Measurements from ENCODE around the gene LAMA4. TPM values are rescaled to one million over a fixed set of nuclear protein-coding genes. Genes with fewer than 3 reads are reported as not detected.

The LAMA4 gene
- total RNA-seq, 1 experiment from 2014 or later = 156 TPM

GRCh38 chr6:112243861-112244827 lies 10.2 kb downstream of the LAMA4 start:
- peak; percentile 54 for DNase-seq (ENCODE audit: low read depth)

GRCh38 chr6:112241820-112242429 lies 12.4 kb downstream of the LAMA4 start:
- DNase-seq (ENCODE audit: low read depth) = no peak

- DNase-seq (ENCODE audit: low read depth) = peak; percentile 96
These were observed 16.8 kb downstream of the LAMA4 start for GRCh38 chr6:112237595-112237994.

GRCh38 chr6:112237066-112237465 lies 17.3 kb downstream of the LAMA4 start:
- DNase-seq (ENCODE audit: low read depth) = no peak

- DNase-seq (ENCODE audit: low read depth) = peak; percentile 88
These were observed 18.4 kb downstream of the LAMA4 start for GRCh38 chr6:112235956-112236355.

DNA sequence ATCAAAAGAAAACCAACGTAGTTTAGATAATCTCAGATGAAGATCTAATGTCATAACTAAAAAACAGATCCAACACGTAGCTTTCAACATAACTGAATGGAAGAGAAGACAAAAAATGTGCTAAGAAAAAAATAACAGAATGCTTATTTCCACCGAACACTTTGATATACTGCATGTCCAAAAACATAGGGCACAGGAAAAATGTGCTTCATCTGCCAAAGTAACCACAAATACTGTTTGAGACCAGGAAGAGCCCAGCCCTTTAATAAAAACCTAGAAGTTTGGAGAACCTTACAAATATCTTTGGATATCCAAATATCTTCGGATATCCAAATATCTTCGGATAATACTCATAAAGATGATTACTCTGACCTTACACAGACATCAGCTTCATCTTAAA lies 19.8 kb downstream of the LAMA4 start:
- peak; percentile 63 for DNase-seq (ENCODE audit: low read depth)

DNA sequence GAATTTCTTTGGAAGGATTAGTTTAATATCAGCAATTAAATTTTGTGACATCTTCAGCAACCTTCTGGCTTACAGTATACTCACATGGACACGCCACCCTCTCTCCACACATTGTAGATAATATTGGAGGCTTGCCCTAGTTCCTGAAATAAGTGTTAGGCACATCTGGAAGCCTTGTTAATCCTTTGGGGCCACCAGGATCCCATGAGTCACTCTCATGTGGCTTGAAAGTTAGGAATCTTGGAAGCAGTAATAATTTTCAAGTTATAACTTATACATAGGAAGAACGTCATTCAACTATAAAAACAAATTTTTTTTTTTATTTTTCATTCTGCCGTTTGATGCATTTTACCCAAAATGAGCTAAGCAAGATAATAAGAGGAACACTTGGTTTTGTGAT lies 20.5 kb downstream of the LAMA4 start:
- peak; percentile 72 for DNase-seq (ENCODE audit: low read depth)

DNA sequence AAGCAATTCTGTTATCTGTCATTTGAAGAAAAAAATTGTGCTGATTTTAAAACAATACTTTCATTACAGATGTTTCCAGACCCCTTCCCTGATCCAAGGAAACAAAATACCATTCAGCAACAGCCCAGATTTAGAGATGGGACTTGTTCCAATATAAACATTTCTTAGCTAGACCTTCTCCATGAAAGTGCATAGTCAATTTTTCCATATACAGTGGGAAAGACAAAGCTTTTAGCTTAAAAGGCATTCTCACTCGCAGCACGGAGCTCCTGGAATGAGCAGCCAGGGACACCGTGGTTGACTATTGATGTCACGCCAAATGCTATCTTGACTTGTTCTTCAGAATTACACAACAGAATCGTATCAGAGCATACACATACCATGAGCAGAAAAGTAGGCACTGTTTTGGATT lies 21.5 kb downstream of the LAMA4 start:
- DNase-seq (ENCODE audit: low read depth) = peak; percentile 93

- peak; percentile 87 for DNase-seq (ENCODE audit: low read depth)
These were observed 22.7 kb downstream of the LAMA4 start for GRCh38 chr6:112231594-112232060.

DNA sequence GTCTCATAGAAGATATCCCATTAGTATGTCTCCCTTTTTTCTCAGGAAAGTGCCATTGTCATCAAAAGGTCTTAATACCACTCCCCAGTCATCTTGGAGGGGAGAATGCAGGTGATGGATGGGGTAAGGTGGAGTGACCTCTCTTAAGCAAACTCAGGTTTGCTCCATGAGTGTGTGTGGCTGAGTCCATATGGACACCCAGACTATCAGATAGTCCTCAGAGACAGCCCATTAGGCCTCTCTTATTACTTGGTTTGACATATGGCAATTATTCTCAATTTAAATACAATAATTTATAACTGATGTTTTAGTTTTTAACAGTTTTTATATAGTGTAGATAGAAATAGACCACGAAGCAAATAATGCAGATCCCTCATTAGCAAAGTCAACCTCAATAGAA lies 23.2 kb downstream of the LAMA4 start:
- no peak for DNase-seq (ENCODE audit: low read depth)

DNA sequence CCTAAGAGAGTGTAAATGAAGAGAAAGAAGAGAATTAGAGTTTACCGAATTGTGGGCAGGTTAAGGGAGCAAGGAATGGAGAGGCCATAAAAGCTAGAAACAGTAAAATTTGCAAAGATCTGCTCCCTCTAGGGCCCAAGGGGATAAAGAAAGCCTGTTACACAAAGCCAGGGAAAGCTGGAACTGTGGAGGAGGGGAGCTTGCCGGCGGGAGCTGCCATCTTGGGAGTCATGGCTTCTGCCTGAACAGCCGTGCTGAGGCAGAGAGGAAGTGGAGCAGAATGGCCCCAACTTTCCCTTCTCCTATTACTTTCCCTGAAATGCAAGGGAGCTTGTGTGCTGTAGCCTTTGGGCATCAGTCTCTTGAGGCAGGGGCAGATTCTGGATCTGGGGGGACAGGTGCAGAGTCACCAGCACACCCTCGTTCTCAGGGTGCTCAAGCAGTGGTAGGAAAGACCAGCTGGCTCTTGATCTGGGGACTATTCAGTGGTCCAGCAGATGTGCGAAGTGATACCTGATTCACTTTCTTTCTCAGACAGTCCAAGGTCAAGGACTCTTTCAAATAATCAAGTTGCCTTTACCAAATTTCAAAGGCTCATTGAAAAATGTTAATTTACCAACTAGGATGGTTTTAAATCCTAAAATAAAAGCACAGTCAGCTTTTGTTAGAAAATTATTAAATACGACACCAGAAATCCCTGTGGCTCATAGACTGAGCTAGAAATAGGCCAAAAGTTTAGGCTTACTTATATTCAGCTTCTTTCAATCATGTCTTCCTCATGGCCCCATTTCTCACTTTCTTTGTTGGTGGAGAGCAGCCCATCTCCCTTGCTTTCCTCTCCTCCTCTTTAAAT lies 25.7 kb downstream of the LAMA4 start:
- DNase-seq (ENCODE audit: low read depth) = no peak

DNA sequence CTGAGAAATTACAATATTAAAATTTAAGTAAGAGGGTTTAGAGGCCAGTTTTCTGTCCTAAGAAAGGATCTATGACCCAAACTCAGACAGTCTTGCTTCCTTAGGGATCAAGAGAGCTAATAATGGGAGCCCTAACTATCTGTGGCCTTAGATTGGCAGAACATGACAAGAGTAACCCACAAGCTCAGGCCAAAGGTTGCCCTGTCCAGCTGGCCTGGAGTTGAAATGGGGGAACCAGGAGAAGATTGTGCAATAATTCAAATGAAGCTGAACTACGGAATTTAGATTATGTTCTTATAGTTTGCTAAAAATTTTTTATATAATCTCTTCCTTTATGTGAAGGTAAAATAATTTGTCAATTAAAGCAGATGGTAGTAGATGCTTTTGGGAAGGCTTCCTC lies 26.4 kb downstream of the LAMA4 start:
- DNase-seq (ENCODE audit: low read depth) = no peak

DNA sequence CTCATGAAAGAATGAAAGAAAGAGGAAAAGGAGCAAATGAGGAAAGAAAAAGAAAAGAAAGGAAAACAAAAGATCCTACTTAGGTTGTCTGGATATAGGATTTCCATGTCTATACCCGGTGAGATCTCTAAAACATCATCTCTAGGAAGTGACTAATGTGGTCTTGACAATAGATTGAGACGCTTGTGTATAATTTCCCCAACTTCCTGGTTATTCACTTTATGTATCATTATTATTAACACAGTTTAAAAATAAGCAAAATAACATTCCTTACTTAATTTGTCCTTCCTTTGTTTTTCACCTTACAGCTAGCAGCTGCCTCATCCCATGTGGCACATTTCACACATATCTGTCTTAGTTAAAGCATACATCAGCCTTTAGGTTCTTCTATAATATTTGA lies 27.0 kb downstream of the LAMA4 start:
- DNase-seq (ENCODE audit: low read depth) = peak; percentile 46

DNA sequence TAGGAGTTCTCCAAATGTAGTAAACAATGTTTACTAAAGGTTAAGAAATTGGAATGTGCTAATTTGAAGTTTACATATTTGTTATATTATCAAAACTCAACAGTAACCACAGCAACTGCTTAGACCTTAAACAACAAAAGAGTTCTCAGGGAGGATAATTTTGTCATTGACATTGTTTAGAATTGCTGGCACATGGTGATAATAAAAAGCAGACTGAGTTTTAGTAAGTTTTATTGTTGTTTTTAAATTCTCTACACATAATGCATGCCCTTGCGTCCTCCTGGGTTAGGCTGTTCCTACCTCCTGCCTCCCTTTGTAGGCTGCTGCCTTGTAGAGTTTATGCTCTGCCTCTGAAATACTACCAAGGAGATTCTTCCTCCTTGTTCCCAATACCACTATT lies 28.7 kb downstream of the LAMA4 start:
- peak; percentile 64 for DNase-seq (ENCODE audit: low read depth)

DNA sequence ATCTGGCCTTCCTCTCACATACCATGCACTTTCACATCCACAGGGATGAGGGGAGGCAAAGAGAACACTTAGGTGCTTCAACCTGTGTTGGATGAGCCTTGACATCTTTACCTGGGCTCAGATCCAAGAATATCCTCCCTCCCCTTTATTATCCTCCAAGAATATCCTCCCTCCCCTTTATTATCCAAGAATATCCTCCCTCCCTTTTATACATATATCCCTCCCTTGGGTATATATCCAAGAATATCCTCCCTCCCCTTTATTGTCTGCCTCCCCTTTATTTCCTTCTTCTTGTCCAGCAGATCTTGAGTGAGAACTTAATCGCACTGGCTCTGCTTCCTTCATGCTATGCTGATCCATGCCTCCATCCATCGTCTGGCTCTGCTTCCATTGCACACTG lies 30.3 kb downstream of the LAMA4 start:
- no peak for DNase-seq (ENCODE audit: low read depth)

DNA sequence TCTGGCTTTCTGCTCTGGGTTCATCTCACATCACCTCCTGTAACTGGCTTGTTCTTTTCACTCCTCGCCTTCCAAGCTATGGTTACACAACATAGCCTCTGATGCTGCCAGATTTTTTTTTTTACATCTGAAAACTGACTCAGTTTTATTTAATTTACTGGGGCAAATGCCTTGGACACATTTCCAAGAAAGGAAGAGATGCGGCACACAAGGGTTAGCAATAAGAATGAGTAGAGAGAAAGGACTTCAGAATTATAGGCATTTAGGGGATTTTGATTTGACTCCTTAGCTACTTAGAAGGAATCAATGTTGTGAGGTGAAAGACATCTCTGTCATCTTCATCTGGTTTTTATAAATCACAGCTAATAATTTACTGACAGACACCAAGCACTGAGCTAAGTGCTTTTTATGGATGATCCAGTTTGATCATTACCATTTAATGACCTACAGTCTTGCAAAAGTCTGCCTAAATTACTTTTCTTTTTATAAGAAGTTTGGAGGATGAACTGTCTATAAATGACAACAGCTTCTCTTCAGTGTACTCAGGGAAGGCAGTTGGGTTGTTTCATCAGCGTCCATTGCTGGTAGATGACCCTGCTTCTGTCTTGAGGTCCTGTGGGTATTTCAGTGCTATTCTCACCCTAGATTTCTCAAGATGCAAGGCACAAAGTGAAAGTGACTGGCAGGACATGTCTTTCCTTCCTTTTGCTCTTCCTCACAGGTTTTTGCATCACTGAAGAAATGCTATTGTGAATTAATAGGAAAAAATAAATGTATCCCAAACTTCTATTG lies 31.1 kb downstream of the LAMA4 start:
- DNase-seq (ENCODE audit: low read depth) = peak; percentile 91

DNA sequence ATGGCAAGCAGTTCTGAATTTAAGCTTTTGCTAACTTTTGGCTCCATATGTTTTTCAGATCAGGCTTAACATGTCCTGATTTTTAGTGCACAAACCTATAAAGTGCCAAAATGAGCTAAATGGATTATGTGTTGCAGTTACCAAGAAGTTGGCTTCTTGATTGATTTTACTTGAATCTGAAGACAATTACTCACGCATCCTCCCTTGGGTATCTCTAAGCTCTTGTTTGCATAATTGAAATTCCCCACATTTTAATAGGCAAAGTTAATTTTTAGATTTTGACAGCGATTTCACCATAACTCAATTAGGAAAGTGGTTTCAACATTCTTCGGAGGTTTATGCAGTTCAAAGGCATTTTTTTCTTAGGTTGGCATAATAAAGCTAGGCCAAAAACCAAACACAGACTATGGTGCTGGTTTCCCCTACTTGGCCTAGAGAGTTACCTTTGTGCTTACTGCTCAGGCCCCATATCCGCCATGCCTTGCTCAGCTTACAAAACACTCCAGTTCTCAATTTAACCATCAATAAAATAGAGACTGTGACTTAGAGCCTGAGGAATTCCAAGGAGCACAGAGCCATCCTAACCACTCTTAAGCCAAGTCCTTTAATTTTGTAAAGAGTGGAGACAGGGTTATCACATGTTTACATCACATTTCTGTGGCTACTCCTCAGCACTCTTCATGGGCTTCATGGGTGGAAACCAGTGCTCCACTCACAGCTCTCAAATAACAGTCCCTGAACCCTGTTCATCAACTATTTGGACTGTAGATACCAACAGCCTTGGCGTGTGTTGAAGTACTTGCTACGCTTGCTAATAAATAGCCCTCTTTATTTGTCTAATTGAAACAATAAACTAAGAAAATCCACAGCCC lies 32.1 kb downstream of the LAMA4 start:
- peak; percentile 95 for DNase-seq (ENCODE audit: low read depth)

GRCh38 chr6:112221561-112221960 lies 32.8 kb downstream of the LAMA4 start:
- peak; percentile 49 for DNase-seq (ENCODE audit: low read depth)

DNA sequence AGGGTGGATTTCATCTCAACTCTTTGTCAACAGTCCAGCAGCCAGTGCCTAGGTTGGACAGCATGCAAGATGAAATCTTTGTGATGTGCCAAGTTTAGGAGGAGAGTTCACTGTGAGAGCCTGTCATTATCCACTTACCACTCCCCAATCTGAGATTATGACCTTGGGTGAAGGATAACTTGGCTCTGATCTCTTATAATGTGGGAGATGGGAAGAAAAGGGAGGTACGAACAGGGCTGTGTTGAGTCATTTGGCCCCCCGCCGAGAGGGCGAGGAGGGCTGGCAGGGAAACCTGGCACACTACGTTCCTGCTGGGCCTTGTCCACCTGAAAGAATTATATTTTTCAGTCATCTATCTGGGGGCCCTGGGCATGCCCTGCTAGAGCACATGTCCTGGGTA lies 35.8 kb downstream of the LAMA4 start:
- peak; percentile 93 for DNase-seq (ENCODE audit: low read depth)

All from M059J (cell line).